ENCODE results near the gene TAF1D.

DNA sequence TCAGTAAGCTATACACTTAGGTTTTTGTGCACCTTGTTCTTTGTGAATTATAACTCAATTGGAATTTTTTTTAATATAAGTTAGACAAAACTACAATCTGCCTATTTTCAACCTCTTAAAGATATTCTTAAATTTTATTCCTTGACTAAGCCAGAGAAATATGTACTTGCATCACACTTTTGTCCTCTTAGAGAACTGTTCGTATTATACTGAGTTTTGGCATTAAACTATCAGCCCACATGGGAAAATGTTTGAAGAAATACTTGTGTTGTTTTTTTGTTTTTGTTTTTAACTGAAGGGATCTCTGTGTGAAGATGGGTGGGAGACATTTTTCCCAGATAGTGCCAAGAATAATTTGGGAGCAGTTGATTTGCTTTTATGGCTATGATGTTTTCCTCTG lies 54.5 kb downstream of the TAF1D start:
- no peak for TF ChIP-seq POLR2A (IDR thresholded peaks at IDR 0.05)
- TF ChIP-seq, protein P1, sequence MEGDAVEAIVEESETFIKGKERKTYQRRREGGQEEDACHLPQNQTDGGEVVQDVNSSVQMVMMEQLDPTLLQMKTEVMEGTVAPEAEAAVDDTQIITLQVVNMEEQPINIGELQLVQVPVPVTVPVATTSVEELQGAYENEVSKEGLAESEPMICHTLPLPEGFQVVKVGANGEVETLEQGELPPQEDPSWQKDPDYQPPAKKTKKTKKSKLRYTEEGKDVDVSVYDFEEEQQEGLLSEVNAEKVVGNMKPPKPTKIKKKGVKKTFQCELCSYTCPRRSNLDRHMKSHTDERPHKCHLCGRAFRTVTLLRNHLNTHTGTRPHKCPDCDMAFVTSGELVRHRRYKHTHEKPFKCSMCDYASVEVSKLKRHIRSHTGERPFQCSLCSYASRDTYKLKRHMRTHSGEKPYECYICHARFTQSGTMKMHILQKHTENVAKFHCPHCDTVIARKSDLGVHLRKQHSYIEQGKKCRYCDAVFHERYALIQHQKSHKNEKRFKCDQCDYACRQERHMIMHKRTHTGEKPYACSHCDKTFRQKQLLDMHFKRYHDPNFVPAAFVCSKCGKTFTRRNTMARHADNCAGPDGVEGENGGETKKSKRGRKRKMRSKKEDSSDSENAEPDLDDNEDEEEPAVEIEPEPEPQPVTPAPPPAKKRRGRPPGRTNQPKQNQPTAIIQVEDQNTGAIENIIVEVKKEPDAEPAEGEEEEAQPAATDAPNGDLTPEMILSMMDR (IDR thresholded peaks at IDR 0.05) = no peak

Measured in esophagus squamous epithelium (tissue), 4 donors.